ENCODE data around the gene ANGPTL1.

- TF ChIP-seq BRCA1 (IDR thresholded peaks at IDR 0.05; ENCODE audit: low read depth, low read length) (no peak), CTCF (IDR thresholded peaks at IDR 0.05; ENCODE audit: control extremely low read depth in 1 of 3, insufficient read depth in 1 of 3, low read depth in 1 of 3, low read length in 3 of 3) (no peak)
Observed at GRCh38 chr1:178862864-178863263, 8.0 kb downstream of the ANGPTL1 start.

All from H1 (cell line).